ENCODE data around the gene FLRT2.
A peak's percentile ranks its signal among the peaks of the same experiment; 100 is the strongest.

DNA sequence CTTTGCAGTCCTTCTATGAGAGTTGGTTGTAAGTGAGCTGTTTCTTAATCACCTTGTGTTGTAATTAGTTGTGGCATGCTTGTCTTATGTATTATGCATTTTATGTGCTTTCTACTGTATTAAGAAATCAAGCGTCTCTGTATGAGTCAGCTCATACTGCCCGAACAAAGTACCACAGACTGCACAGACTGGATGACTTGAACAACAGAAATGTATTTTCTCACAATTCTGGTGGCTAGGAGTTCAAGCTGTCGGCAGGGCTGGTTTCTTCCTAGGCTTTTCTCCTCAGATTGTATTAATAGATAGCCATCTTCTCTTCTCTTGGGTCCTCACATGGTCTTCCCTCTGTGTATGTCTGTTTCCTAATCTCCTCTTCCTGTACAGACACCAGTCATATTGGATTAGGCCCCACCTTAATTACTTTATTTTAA lies 77.7 kb downstream of the FLRT2 start:
- TF ChIP-seq EZH2 (IDR thresholded peaks at IDR 0.05; ENCODE audit: insufficient read depth, poor library complexity, severe bottlenecking): no peak
- TF ChIP-seq EZH2phosphoT487 (IDR thresholded peaks at IDR 0.05; ENCODE audit: insufficient read depth, low read depth): peak; percentile 90
